Memory B cell (primary cell): ENCODE data around the gene SUN5.
A peak's percentile ranks its signal among the peaks of the same experiment; 100 is the strongest.

Experiments used
- ATAC-seq: fragments of 150-1000 bp; cut with Tn5 transposase; 2 replicates; pipeline ENCODE4 v1.10.0; 2021; ENCODE audit warnings: low read depth, mild to moderate bottlenecking, moderate library complexity
- DNase-seq, 2 donors: peaks; one replicate each; pipeline ENCODE4 v3.0.0; 2022; ENCODE audit warnings: low spot score in 2 of 2
- H3K27ac Mint-ChIP-seq: one replicate; pipeline ENCODE4 v1.8.0; 2022; ENCODE audit warnings: mild to moderate bottlenecking, moderate library complexity, mixed read lengths
- H3K27me3 Mint-ChIP-seq: one replicate; pipeline ENCODE4 v1.8.0; 2022; ENCODE audit warnings: mixed read lengths
- H3K36me3 Mint-ChIP-seq: one replicate; pipeline ENCODE4 v1.8.0; 2022; ENCODE audit warnings: mild to moderate bottlenecking, mixed read lengths
- H3K4me1 Mint-ChIP-seq: one replicate; pipeline ENCODE4 v1.8.0; 2022; ENCODE audit warnings: mixed read lengths
- H3K4me3 Mint-ChIP-seq: one replicate; pipeline ENCODE4 v1.8.0; 2022; ENCODE audit warnings: mild to moderate bottlenecking, moderate library complexity, mixed read lengths
- H3K9me3 Mint-ChIP-seq: one replicate; pipeline ENCODE4 v1.8.0; 2022; ENCODE audit warnings: mixed read lengths

Gene SUN5

DNA sequence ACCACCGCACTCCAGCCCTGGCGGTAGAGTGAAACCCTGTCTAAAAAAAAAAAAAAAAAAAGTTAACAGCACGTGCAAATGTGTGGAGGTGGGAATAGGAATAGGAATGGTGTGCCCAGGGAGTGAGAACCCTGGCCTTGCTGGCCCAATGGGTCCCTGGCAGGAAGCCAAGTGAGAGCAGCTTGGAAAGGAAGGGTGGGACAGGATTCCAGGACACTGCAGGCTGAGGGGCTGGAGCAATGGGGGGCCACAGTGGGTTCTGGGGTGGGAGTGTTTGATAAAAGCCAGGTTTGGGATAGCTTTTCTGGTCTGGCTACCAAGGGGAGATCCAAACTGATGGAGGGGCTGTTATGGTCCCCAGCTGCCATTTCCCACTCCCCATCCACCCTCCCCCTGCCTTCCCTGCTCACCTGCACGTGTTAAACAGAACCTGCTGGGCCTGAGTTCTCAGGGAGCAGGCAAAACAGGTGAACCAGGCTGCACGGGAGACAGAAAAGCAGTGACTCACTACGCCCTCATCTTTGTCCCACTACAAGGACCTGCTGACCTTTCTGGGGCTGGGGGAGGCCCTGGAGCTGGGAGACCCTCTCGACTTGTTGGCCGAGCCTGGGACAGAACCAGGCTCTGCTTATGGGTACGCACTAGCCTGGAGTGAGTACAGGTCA lies 3.3 kb downstream of the SUN5 start:
- H3K27ac Mint-ChIP-seq = no peak overlapping the region
- H3K27me3 Mint-ChIP-seq = peaks cover 2% of the 10 kb centered on the region

DNA sequence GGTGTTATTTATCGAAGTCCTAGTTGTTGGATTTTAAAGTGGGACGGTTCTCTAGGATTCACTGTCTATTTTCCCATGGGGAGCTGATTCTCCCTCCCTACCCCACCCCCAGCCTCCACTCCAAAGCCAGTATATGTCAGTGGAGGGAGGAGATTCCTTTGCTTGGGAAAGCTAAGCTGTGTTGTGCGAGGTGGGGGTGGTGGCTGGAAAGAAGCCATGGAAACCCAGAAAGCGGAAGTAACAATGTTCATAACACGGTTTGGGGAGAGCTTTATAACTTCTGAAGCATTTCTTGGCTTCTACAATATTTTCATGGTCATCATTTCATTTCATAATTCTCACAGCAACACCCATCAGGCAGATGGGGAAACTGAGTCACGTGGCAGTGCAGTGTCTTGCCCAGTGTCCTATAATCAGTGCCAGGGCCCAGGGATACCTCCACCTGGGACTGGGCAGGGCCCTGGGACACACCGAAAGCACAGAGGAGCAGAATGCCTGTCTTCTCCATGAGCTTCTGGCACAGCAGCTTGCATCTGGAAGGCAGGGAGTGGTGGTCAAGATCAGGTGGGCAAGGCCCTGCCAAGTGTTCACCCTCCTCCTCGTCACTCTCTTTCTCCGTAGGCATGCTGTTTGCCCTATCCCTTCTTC lies 4.5 kb downstream of the SUN5 start:
- Mint-ChIP-seq H3K4me1 (peaks cover 17% of the 10 kb centered on the region), H3K27me3 (peaks cover 2% of the 10 kb centered on the region), H3K9me3 (peaks cover 8% of the 10 kb centered on the region), H3K4me3 (no peak overlapping the region), H3K27ac (no peak overlapping the region), H3K36me3 (peaks cover 5% of the 10 kb centered on the region)
- no peak for DNase-seq
- peak; percentile 50 for ATAC-seq

More for the DNA sequence above, 3.3 kb downstream of the SUN5 start:
- Mint-ChIP-seq H3K9me3 (peaks cover 7% of the 10 kb centered on the region), H3K4me3 (no peak overlapping the region), H3K4me1 (peaks cover 19% of the 10 kb centered on the region), H3K36me3 (peaks cover 6% of the 10 kb centered on the region)
- ATAC-seq = no peak
- no peak for DNase-seq

DNA sequence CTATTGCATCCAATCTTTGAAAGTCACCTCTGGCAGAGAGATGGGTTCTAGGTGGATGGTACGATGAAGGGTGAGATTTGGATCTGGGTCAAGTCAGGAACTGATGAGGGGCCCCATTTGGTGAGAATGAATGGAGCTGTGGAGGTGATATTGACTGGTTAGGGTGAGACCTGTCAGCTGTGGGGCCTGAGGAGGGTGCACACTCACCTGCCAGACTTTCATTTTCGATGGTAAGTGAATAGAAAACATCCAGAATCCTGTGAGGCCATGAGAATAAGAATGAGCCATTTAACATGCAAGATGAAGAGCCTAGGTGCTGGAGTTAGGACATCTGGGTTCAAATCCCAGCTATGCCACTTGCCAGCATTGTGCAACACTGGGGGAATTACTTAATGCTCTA lies 6.8 kb downstream of the SUN5 start:
- Mint-ChIP-seq H3K4me1 (peaks cover 17% of the 10 kb centered on the region), H3K27ac (no peak overlapping the region), H3K4me3 (no peak overlapping the region), H3K36me3 (peaks cover 5% of the 10 kb centered on the region), H3K9me3 (peaks cover 8% of the 10 kb centered on the region), H3K27me3 (peaks cover 2% of the 10 kb centered on the region)
- DNase-seq (no peak), ATAC-seq (no peak)

DNA sequence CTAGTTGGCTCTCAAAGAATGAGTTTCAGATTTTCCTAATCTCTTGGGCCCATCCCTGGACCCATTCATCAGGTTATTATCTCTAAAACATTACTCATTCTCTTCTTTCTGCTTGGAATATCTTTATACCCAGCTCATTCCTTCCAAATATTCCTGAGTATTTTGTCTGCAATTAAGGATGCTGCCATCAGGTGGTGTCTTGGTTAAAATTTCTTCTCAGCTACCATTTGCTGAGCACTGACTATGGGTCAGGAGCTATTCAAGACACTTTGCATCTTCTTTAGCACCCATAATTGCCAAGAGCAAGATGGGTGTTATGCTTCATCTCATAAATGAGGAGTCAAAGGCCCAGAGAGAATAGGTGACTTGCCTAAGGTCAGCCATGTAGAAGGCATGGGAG lies 8.4 kb downstream of the SUN5 start:
- H3K4me1 Mint-ChIP-seq = peaks cover 21% of the 10 kb centered on the region
- H3K36me3 Mint-ChIP-seq = peaks cover 5% of the 10 kb centered on the region
- H3K4me3 Mint-ChIP-seq = no peak overlapping the region
- ATAC-seq (no peak), DNase-seq (no peak)
- peaks cover 8% of the 10 kb centered on the region for H3K9me3 Mint-ChIP-seq
- peaks cover 2% of the 10 kb centered on the region for H3K27me3 Mint-ChIP-seq
- no peak overlapping the region for H3K27ac Mint-ChIP-seq

DNA sequence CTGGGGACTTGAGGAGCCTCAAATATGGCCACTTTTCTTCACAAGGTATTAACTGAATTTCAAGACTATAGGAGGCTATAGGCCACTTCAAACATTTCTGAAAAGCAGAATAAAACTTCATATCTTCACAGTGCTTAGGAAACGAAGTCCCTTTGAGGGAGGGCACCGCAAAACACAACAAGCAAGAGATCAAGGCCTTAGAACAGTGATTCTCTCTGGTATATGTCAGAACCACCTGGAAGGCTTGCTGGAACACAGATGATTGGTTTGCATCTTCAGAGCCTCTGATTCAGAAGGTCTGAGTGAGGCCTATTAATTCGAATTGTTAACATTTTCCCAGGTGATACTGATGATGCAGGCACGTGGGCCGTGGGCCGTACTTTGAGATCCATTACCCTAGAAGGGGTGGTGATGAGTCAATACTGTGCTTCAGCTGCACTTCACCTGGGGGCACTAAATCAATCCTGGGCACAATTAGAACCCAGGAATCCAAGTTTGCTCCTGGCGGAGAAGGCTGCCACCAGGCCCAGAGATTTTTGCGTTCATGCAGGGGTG lies 10.7 kb downstream of the SUN5 start:
- H3K9me3 Mint-ChIP-seq = peaks cover 8% of the 10 kb centered on the region
- no peak for DNase-seq
- no peak for ATAC-seq
- H3K4me3 Mint-ChIP-seq = no peak overlapping the region
- peaks cover 14% of the 10 kb centered on the region for H3K4me1 Mint-ChIP-seq
- H3K36me3 Mint-ChIP-seq = peaks cover 5% of the 10 kb centered on the region
- H3K27me3 Mint-ChIP-seq = peaks cover 2% of the 10 kb centered on the region
- no peak overlapping the region for H3K27ac Mint-ChIP-seq

DNA sequence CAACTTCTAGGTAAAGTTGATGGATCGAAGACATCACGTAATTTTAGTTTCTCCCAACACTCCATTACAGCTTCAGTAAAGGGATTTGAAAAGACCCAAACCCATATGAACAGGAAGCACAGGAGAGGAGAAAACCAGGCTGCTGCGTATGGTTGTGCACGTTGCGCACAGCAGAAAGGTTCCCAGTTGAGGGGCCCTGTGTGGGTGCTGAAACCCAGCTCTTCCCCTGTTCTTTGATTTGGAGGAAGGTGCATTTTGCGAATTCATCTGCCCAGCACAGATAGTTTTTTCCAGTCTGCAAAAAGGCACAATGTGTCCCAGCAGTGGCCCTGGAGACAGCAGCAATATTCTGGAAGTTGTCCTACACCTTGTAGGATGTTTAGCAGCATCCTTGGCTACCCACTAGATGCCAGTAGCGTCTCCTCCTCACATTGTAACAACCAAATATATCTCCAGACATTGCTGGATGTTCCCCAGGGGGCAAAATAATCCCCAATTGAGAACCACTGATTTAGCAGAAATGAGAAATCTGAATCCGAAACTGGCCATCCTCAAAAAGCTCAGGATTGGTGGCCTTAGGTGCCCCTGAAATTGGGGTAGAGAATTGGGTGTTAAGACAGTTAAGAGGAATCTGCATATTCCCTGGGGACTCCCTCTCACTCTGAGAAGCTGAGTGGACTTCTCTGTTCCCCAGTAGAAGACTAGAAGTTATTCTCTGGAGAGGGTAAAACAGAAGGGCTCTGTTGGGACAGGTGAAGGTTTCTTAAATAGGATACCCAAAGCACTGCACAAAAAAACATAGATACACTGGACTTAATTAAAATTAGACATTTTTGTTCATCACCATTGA lies 12.2 kb downstream of the SUN5 start:
- H3K27ac Mint-ChIP-seq = peak overlapping the region; percentile 84
- peaks cover 2% of the 10 kb centered on the region for H3K27me3 Mint-ChIP-seq
- H3K4me3 Mint-ChIP-seq = peak overlapping the region; percentile 28
- DNase-seq (peak in 1 of 2 donors; percentile 20), ATAC-seq (peak; percentile 43)
- peaks cover 5% of the 10 kb centered on the region for H3K36me3 Mint-ChIP-seq
- H3K4me1 Mint-ChIP-seq = peaks cover 10% of the 10 kb centered on the region
- peaks cover 8% of the 10 kb centered on the region for H3K9me3 Mint-ChIP-seq

DNA sequence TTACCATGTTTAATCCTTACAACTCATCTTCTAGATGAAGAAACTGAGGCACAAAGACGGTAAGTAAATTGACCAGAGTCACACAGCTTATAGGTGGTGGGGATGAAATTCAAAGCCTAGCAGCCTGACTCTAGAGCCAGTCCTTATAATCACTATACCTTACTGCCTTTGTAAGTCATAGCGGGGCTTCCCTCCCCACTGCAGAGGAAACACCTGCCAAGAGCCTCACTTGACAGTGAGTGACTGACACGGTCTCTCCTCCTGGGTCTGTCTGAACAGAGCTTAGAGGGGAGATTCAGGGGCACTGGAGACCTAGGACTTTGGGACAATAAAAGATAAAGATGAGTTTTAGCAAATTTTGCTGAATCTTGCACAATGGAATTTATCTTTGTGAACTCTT lies 12.8 kb downstream of the SUN5 start:
- DNase-seq (peak in 1 of 2 donors; percentile 36), ATAC-seq (peak; percentile 96)
- H3K4me3 Mint-ChIP-seq = peak overlapping the region; percentile 28
- peaks cover 3% of the 10 kb centered on the region for H3K9me3 Mint-ChIP-seq
- H3K27me3 Mint-ChIP-seq = no peaks in the 10 kb centered on the region
- peaks cover 1% of the 10 kb centered on the region for H3K36me3 Mint-ChIP-seq
- H3K4me1 Mint-ChIP-seq = peaks cover 8% of the 10 kb centered on the region
- H3K27ac Mint-ChIP-seq = peak overlapping the region; percentile 84

DNA sequence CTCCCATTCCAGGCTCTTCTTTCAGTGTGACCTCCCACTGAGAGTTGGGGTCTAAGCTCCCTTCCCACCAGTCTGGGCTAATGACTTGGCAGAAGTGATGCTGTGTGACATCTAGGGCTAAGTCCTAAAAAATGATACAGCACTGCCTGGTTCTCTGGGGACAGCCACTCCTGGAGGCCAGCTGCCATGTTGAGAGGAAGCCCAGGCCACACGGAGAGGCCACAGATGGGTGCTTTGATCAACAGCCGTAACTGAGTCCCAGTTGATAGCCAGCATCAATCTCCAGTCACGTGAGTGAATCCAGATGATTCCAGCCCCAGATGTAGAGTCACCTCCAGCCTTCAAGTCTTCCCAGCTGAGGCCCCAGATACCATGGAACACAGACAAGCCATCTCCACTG lies 13.8 kb downstream of the SUN5 start:
- Mint-ChIP-seq H3K4me3 (no peak overlapping the region), H3K27ac (no peak overlapping the region), H3K27me3 (no peaks in the 10 kb centered on the region), H3K9me3 (peaks cover 3% of the 10 kb centered on the region), H3K36me3 (peaks cover 1% of the 10 kb centered on the region), H3K4me1 (peaks cover 8% of the 10 kb centered on the region)
- DNase-seq (no peak), ATAC-seq (no peak)

DNA sequence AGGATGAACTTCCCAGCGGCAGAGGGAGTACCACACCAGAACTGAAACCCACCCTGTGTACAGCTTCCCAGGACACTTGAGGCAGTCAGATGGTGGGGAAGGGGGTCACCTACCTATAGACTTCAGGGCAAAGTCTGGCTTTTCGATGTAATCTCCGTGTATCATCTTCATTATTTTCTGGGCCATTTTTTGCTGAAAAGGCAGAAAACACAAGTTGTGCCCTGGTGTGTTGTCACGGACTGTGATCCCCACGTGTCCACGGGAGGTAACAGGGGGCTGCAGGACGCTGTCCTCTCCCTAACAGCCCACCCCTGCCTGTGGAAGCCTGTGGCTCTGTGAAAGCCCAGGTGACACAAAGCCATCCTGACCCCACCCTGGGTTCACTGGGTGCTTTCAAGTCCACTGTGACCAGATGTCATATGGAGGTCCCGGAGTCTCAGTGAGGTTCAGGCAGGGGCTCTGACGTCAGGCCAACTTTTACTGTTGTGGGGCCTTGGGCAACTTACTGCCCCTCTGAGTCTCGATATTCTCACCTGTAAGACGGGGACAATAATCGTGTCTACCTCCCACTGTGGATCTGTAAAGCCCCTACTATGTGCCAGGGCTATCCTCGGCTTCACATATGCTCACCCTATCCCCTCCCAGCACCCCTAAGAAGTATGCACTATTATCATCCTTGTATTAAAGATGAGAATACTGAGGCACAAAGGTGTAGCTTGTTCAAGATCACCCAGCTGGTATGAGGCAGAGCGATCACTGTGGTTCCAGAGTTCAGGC lies 14.5 kb downstream of the SUN5 start:
- Mint-ChIP-seq H3K27ac (peak overlapping the region; percentile 28), H3K4me3 (no peak overlapping the region), H3K9me3 (no peaks in the 10 kb centered on the region), H3K4me1 (peaks cover 8% of the 10 kb centered on the region), H3K27me3 (no peaks in the 10 kb centered on the region), H3K36me3 (no peaks in the 10 kb centered on the region)
- ATAC-seq = no peak
- DNase-seq = no peak

DNA sequence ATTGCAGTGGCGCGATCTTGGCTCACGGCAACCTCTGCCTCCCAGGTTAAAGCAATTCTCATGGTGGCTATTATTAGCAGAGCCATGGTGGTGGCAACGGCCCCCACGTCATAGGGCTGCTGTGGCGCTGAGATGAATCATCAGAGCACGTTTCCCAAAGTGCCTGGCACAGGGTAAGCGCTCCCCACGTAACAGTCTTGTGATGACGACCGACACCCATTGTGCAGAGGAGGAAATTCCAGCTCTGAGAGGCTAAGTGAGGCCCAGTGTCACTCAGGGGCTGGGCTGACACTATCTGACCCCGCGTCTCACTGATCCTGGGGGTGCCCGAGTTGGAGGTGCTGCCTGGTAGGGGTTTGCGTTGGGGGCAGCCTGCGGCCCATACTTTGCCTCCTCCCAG lies 16.2 kb downstream of the SUN5 start:
- no peak overlapping the region for H3K4me3 Mint-ChIP-seq
- H3K27ac Mint-ChIP-seq = peak overlapping the region; percentile 59
- no peaks in the 10 kb centered on the region for H3K27me3 Mint-ChIP-seq
- H3K9me3 Mint-ChIP-seq = no peaks in the 10 kb centered on the region
- DNase-seq (no peak), ATAC-seq (no peak)
- H3K4me1 Mint-ChIP-seq = peaks cover 8% of the 10 kb centered on the region
- no peaks in the 10 kb centered on the region for H3K36me3 Mint-ChIP-seq

DNA sequence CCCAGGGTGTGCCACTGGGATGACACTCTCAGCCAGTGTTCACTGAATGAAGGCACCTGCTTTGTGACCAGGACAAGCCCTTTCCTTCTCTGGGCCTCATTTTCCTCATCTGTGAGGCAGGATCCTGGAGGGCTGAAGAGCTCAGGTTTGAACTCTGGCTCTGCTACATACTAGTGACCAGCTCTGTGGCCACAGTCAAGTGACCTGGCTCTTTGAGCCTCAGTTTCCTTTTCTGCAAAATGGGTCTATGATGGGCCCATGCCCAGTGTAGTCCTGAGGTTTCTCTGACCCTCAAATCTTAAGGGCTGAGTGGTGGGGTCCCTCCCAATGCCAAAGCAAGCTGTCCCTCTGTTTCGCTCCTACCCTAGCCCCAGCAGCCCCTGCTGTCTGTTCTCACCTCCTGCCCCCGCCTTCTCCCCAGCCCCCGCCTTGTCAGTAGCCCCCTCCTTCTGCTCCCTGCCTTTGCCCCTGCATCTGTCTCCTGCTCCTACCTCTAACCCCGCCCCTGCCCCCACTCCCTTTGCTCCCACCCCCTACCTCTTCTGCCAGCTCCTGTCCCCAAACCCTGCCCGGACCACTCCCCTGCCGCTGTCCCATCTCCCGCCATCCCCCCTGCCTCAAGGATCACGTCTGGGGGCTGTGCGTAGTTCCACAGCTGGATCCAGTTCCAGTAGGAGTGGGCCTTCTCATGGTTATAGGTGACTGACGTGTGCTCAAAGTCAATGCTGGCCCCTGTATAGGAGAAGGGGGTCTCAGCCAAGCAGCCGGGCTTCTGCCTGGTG lies 17.0 kb downstream of the SUN5 start:
- H3K9me3 Mint-ChIP-seq = no peaks in the 10 kb centered on the region
- no peak for ATAC-seq
- DNase-seq = no peak
- peaks cover 8% of the 10 kb centered on the region for H3K4me1 Mint-ChIP-seq
- H3K27ac Mint-ChIP-seq = no peak overlapping the region
- H3K27me3 Mint-ChIP-seq = no peaks in the 10 kb centered on the region
- no peak overlapping the region for H3K4me3 Mint-ChIP-seq
- H3K36me3 Mint-ChIP-seq = no peaks in the 10 kb centered on the region

DNA sequence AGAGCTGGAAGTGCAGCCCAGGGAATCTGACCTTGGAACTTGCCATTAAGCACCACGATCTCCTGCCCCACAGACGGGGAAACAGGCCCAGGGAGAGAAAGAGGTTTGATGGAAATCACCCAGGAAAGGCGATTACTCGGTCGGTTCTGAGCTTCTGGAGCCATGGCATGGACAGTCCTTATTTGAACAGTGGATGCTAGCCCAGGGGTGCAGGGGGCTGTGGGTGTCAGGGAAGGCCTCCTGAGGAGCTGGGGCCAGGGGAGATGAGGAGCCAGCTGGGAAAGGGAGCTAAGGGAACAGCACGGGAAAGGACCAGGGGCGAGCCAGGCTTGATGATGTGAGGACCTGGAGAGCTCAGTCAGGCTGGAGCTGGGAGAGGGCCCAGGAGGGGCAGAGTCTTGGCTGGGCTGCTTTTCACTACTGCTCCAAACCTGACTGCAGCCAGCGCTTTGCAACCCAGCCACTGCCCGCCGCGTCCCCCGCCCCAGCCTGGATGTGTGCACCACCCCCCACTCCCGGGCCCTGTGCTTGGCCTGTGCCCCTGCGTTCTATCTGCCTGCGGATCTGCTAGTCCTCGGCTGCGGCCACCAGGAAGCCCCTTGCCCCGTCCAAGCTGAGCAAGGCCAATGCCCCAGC lies 17.8 kb downstream of the SUN5 start:
- no peaks in the 10 kb centered on the region for H3K27me3 Mint-ChIP-seq
- no peak overlapping the region for H3K4me3 Mint-ChIP-seq
- ATAC-seq (no peak), DNase-seq (no peak)
- no peak overlapping the region for H3K27ac Mint-ChIP-seq
- H3K36me3 Mint-ChIP-seq = no peaks in the 10 kb centered on the region
- peaks cover 6% of the 10 kb centered on the region for H3K4me1 Mint-ChIP-seq
- H3K9me3 Mint-ChIP-seq = no peaks in the 10 kb centered on the region
